CD8-positive, alpha-beta memory T cell (primary cell): ENCODE results near the gene LRRC56. TPM values are rescaled to one million over a fixed set of nuclear protein-coding genes. Genes with fewer than 3 reads are reported as not detected.
A peak's percentile ranks its signal among the peaks of the same experiment; 100 is the strongest.

Source experiments
- CTCF ChIA-PET: fragments of 350-600 bp; sonication (Branson Sonifier 250); formaldehyde crosslinking; loops from one replicate; lab custom pipeline; 2021; ENCODE audit warnings: antibody characterized with exemption; lab: Charles Lee
- POLR2A ChIA-PET: fragments of 350-600 bp; sonication (Branson Sonifier 250); formaldehyde crosslinking; loops from one replicate; lab custom pipeline; 2021; ENCODE audit warnings: antibody characterized with exemption; lab: Charles Lee
- DNase-seq, 5 donors: peaks; one replicate each; pipeline versions ENCODE4 v3.0.0 to v3.0.0-alpha.2; 2020 to 2022; ENCODE audit warnings: mixed read lengths in 1 of 5
- H3K27ac ChIP-seq: one replicate; pipeline ENCODE4 v1.7.0; 2013; ENCODE audit warnings: low read depth, mild to moderate bottlenecking, low read length, moderate library complexity
- H3K27me3 ChIP-seq: 2 replicates; pipeline ENCODE4 v1.7.0; 2013; ENCODE audit warnings: low read length, mild to moderate bottlenecking; ENCODE audit not compliant: insufficient read depth, poor library complexity, severe bottlenecking
- H3K36me3 ChIP-seq: 2 replicates; pipeline ENCODE4 v1.7.0; 2013; ENCODE audit warnings: mild to moderate bottlenecking, low read length, moderate library complexity; ENCODE audit not compliant: insufficient read depth
- H3K4me1 ChIP-seq: 2 replicates; pipeline ENCODE4 v1.7.0; 2013; ENCODE audit warnings: mild to moderate bottlenecking, low read length, moderate library complexity; ENCODE audit not compliant: insufficient read depth
- H3K4me3 ChIP-seq: 2 replicates; pipeline ENCODE4 v1.7.0; 2013; ENCODE audit warnings: mild to moderate bottlenecking, low read length
- H3K9me3 ChIP-seq: 2 replicates; pipeline ENCODE4 v1.7.0; 2013; ENCODE audit warnings: mild to moderate bottlenecking, low read length
- H3K27ac Mint-ChIP-seq, 8 donors: one replicate each; pipeline ENCODE4 v1.8.0; 2020 to 2021; ENCODE audit warnings: mixed read lengths in 8 of 8, mild to moderate bottlenecking in 6 of 8, inconsistent platforms in 3 of 8, moderate library complexity in 3 of 8
- H3K27me3 Mint-ChIP-seq, 2 donors: one replicate each; pipeline ENCODE4 v1.8.0; 2020 to 2021; ENCODE audit warnings: mixed read lengths in 2 of 2, mild to moderate bottlenecking in 1 of 2, moderate library complexity in 1 of 2
- H3K36me3 Mint-ChIP-seq, 3 donors: one replicate each; pipeline ENCODE4 v1.8.0; 2020 to 2021; ENCODE audit warnings: mixed read lengths in 3 of 3, inconsistent platforms in 1 of 3, mild to moderate bottlenecking in 1 of 3
- H3K4me1 Mint-ChIP-seq, 3 donors: one replicate each; pipeline ENCODE4 v1.8.0; 2020 to 2021; ENCODE audit warnings: mixed read lengths in 3 of 3, inconsistent platforms in 1 of 3, mild to moderate bottlenecking in 1 of 3
- H3K4me3 Mint-ChIP-seq, 7 donors: one replicate each; pipeline ENCODE4 v1.8.0; 2020 to 2021; ENCODE audit warnings: mixed read lengths in 7 of 7, mild to moderate bottlenecking in 6 of 7, moderate library complexity in 4 of 7, inconsistent platforms in 2 of 7
- H3K9me3 Mint-ChIP-seq, 5 donors: one replicate each; pipeline ENCODE4 v1.8.0; 2020 to 2022; ENCODE audit warnings: mixed read lengths in 5 of 5, mild to moderate bottlenecking in 3 of 5, moderate library complexity in 2 of 5, inconsistent platforms in 1 of 5
- polyA plus RNA-seq: library from polyadenylated mRNA; unstranded; fragments of 300-500 nt; fragmentation: Illumina TruSeq; gene quantifications from one replicate; pipeline ENCODE4 v1.2.3, GENCODE V29; 2021
- total RNA-seq, 2 experiments: library from RNA; stranded (reverse); gene quantifications; one replicate each; pipeline ENCODE4 v1.2.3, GENCODE V29; 2021

The LRRC56 gene
- total and polyA plus RNA-seq, 3 experiments from 2014 or later, result 0.81 to 2.1 (median 1.8) TPM

GRCh38 chr11:579830-580601 is 42.7 kb downstream of the LRRC56 start:
- CTCF ChIA-PET, result no interaction called here
- peak overlapping the region in 4 of 8 donors; percentile 2 to 78 (median 54) for H3K27ac Mint-ChIP-seq
- peak overlapping the region in 5 of 7 donors; percentile 33 to 93 (median 66) for H3K4me3 Mint-ChIP-seq
- H3K36me3 Mint-ChIP-seq, result peaks cover 0 to 42% (median 2%) of the 10 kb centered on the region in 3 donors
- H3K27me3 ChIP-seq, result no peaks in the 10 kb centered on the region
- H3K4me1 ChIP-seq, result peaks cover 37% of the 10 kb centered on the region
- POLR2A ChIA-PET, result interaction anchor here (0.6 kb wide), 1 partner anchor 219 kb away, joined by 3 read pairs; no protein-coding TSS in a partner anchor
- peaks cover 2 to 5% of the 10 kb centered on the region in 2 donors for H3K27me3 Mint-ChIP-seq
- H3K9me3 ChIP-seq, result no peaks in the 10 kb centered on the region
- H3K9me3 Mint-ChIP-seq, result no peaks in the 10 kb centered on the region
- no peak overlapping the region for H3K27ac ChIP-seq
- no peak overlapping the region for H3K4me3 ChIP-seq
- H3K36me3 ChIP-seq, result peaks cover 18% of the 10 kb centered on the region
- no peak for DNase-seq
- H3K4me1 Mint-ChIP-seq, result peaks cover 39 to 57% (median 42%) of the 10 kb centered on the region in 3 donors

GRCh38 chr11:581342-581741 is 44.0 kb downstream of the LRRC56 start:
- CTCF ChIA-PET, result no interaction called here
- Mint-ChIP-seq H3K27me3 (peaks cover 0 to 1% of the 10 kb centered on the region in 2 donors), H3K4me1 (peaks cover 37 to 55% (median 42%) of the 10 kb centered on the region in 3 donors), H3K36me3 (peaks cover 0 to 43% (median 2%) of the 10 kb centered on the region in 3 donors), H3K27ac (peak overlapping the region in 3 of 8 donors; percentile 8 to 28 (median 15)), H3K9me3 (no peaks in the 10 kb centered on the region), H3K4me3 (peak overlapping the region in 6 of 7 donors; percentile 2 to 68 (median 44))
- no peak for DNase-seq
- POLR2A ChIA-PET, result interaction anchor here (0.7 to 1.0 kb wide), 2 partner anchors 11 to 35 kb away, joined by 4 to 5 read pairs; partner anchors contain the start of gene IRF7
- Histone ChIP-seq H3K36me3 (peaks cover 18% of the 10 kb centered on the region), H3K4me1 (peaks cover 34% of the 10 kb centered on the region), H3K27ac (no peak overlapping the region), H3K4me3 (no peak overlapping the region), H3K27me3 (no peaks in the 10 kb centered on the region), H3K9me3 (no peaks in the 10 kb centered on the region)

- Mint-ChIP-seq H3K36me3 (peaks cover 0 to 46% (median 2%) of the 10 kb centered on the region in 3 donors), H3K4me1 (peaks cover 38 to 60% (median 45%) of the 10 kb centered on the region in 3 donors), H3K9me3 (no peaks in the 10 kb centered on the region), H3K27ac (peak overlapping the region in 1 of 8 donors; percentile 60), H3K27me3 (peaks cover 0 to 1% of the 10 kb centered on the region in 2 donors), H3K4me3 (peak overlapping the region in 1 of 7 donors; percentile 13)
- Histone ChIP-seq H3K27ac (no peak overlapping the region), H3K4me1 (peaks cover 35% of the 10 kb centered on the region), H3K4me3 (no peak overlapping the region), H3K27me3 (no peaks in the 10 kb centered on the region), H3K36me3 (peaks cover 18% of the 10 kb centered on the region), H3K9me3 (no peaks in the 10 kb centered on the region)
- ChIA-PET CTCF (no interaction called here), POLR2A (no interaction called here)
- DNase-seq, result no peak
Observed at GRCh38 chr11:581752-582151, 44.4 kb downstream of the LRRC56 start.

- no peak overlapping the region for H3K4me3 Mint-ChIP-seq
- peaks cover 36 to 58% (median 44%) of the 10 kb centered on the region in 3 donors for H3K4me1 Mint-ChIP-seq
- peak overlapping the region in 3 of 8 donors; percentile 27 to 86 (median 50) for H3K27ac Mint-ChIP-seq
- H3K9me3 Mint-ChIP-seq, result no peaks in the 10 kb centered on the region
- H3K4me1 ChIP-seq, result peaks cover 32% of the 10 kb centered on the region
- DNase-seq, result no peak
- CTCF ChIA-PET, result no interaction called here
- peaks cover 0 to 59% (median 10%) of the 10 kb centered on the region in 3 donors for H3K36me3 Mint-ChIP-seq
- POLR2A ChIA-PET, result interaction anchor here (0.5 to 0.6 kb wide), 2 partner anchors 17 to 174 kb away, joined by 3 to 4 read pairs; no protein-coding TSS in a partner anchor
- H3K27ac ChIP-seq, result no peak overlapping the region
- H3K36me3 ChIP-seq, result peaks cover 26% of the 10 kb centered on the region
- peaks cover 0 to 1% of the 10 kb centered on the region in 2 donors for H3K27me3 Mint-ChIP-seq
- no peak overlapping the region for H3K4me3 ChIP-seq
- no peaks in the 10 kb centered on the region for H3K9me3 ChIP-seq
- H3K27me3 ChIP-seq, result no peaks in the 10 kb centered on the region
Observed at GRCh38 chr11:584287-584686, 47.0 kb downstream of the LRRC56 start.

GRCh38 chr11:586376-587316 is 49.3 kb downstream of the LRRC56 start:
- DNase-seq, result no peak
- ChIA-PET POLR2A (interaction anchor here (1.6 kb wide), 1 partner anchor 11 kb away, joined by 8 read pairs; the partner anchor contains the start of gene PHRF1), CTCF (interaction anchor here (1.2 to 1.8 kb wide), 2 partner anchors 27 to 51 kb away, joined by 3 read pairs; partner anchors contain the start of gene HRAS)
- Mint-ChIP-seq H3K9me3 (no peaks in the 10 kb centered on the region), H3K27ac (peak overlapping the region; percentile 71 to 100 (median 98)), H3K27me3 (no peaks in the 10 kb centered on the region), H3K4me1 (peaks cover 23 to 41% (median 32%) of the 10 kb centered on the region in 3 donors), H3K36me3 (peaks cover 0 to 74% (median 13%) of the 10 kb centered on the region in 3 donors), H3K4me3 (peak overlapping the region in 2 of 7 donors; percentile 29 to 56)
- peaks cover 36% of the 10 kb centered on the region for H3K36me3 ChIP-seq
- no peaks in the 10 kb centered on the region for H3K27me3 ChIP-seq
- peaks cover 22% of the 10 kb centered on the region for H3K4me1 ChIP-seq
- H3K27ac ChIP-seq, result peak overlapping the region; percentile 46
- no peaks in the 10 kb centered on the region for H3K9me3 ChIP-seq
- H3K4me3 ChIP-seq, result no peak overlapping the region

- peak overlapping the region; percentile 97 to 100 (median 100) for H3K27ac Mint-ChIP-seq
- no peaks in the 10 kb centered on the region for H3K9me3 ChIP-seq
- CTCF ChIA-PET, result interaction anchor here (0.8 to 1.8 kb wide), 4 partner anchors 26 to 119 kb away, joined by 3 to 4 read pairs (median 3); partner anchors contain the start of gene HRAS
- peaks cover 21 to 38% (median 32%) of the 10 kb centered on the region in 3 donors for H3K4me1 Mint-ChIP-seq
- H3K4me3 Mint-ChIP-seq, result peak overlapping the region in 5 of 7 donors; percentile 79 to 89 (median 81)
- H3K27ac ChIP-seq, result peak overlapping the region; percentile 46
- peaks cover 0 to 74% (median 18%) of the 10 kb centered on the region in 3 donors for H3K36me3 Mint-ChIP-seq
- no peaks in the 10 kb centered on the region for H3K9me3 Mint-ChIP-seq
- POLR2A ChIA-PET, result interaction anchor here (0.8 to 1.6 kb wide), 2 partner anchors 12 to 28 kb away, joined by 4 to 8 read pairs; partner anchors contain the start of genes IRF7 and PHRF1
- no peak overlapping the region for H3K4me3 ChIP-seq
- peaks cover 35% of the 10 kb centered on the region for H3K36me3 ChIP-seq
- no peaks in the 10 kb centered on the region for H3K27me3 ChIP-seq
- H3K27me3 Mint-ChIP-seq, result no peaks in the 10 kb centered on the region
- H3K4me1 ChIP-seq, result peaks cover 22% of the 10 kb centered on the region
- no peak for DNase-seq
Observed at GRCh38 chr11:587546-587945, 50.2 kb downstream of the LRRC56 start.

- H3K4me3 ChIP-seq, result no peak overlapping the region
Observed at GRCh38 chr11:587978-588380, 50.7 kb downstream of the LRRC56 start.

More at GRCh38 chr11:587978-588380, 50.7 kb downstream of the LRRC56 start:
- peaks cover 38% of the 10 kb centered on the region for H3K36me3 ChIP-seq
- POLR2A ChIA-PET, result interaction anchor here (0.8 to 1.6 kb wide), 2 partner anchors 12 to 28 kb away, joined by 4 to 8 read pairs; partner anchors contain the start of genes IRF7 and PHRF1
- H3K27ac Mint-ChIP-seq, result peak overlapping the region; percentile 97 to 100 (median 100)
- H3K4me3 Mint-ChIP-seq, result peak overlapping the region; percentile 60 to 89 (median 80)
- peaks cover 0 to 75% (median 18%) of the 10 kb centered on the region in 3 donors for H3K36me3 Mint-ChIP-seq
- no peaks in the 10 kb centered on the region for H3K9me3 Mint-ChIP-seq
- H3K27ac ChIP-seq, result peak overlapping the region; percentile 46
- no peaks in the 10 kb centered on the region for H3K9me3 ChIP-seq
- no peaks in the 10 kb centered on the region for H3K27me3 ChIP-seq
- peaks cover 21 to 38% (median 32%) of the 10 kb centered on the region in 3 donors for H3K4me1 Mint-ChIP-seq
- H3K4me1 ChIP-seq, result peaks cover 22% of the 10 kb centered on the region
- CTCF ChIA-PET, result interaction anchor here (0.8 to 1.8 kb wide), 4 partner anchors 25 to 119 kb away, joined by 3 to 4 read pairs (median 3); partner anchors contain the start of gene HRAS
- H3K27me3 Mint-ChIP-seq, result no peaks in the 10 kb centered on the region
- DNase-seq, result peak; percentile 55 to 88 (median 81)
